KMS-11 (cell line): Measurements from ENCODE around the gene GRID2.

Source experiments
- H2AFZ ChIP-seq: fragments of 200-600 bp; sonication (generic); 2 replicates; pipeline ENCODE4 v1.6.1; 2016; ENCODE audit warnings: antibody characterized with exemption, mixed run types, low read depth
- H3K27ac ChIP-seq: fragments of 200-600 bp; sonication (generic); 2 replicates; pipeline ENCODE4 v1.6.1; 2016; ENCODE audit warnings: mild to moderate bottlenecking, mixed run types
- H3K27me3 ChIP-seq: fragments of 200-600 bp; sonication (generic); 2 replicates; pipeline ENCODE4 v1.6.1; 2017; ENCODE audit warnings: mild to moderate bottlenecking, low read depth, mixed run types, moderate library complexity; ENCODE audit not compliant: insufficient read depth
- H3K36me3 ChIP-seq: fragments of 200-600 bp; sonication (generic); 2 replicates; pipeline ENCODE4 v1.6.1; 2017; ENCODE audit warnings: mild to moderate bottlenecking, mixed run types; ENCODE audit not compliant: insufficient read depth
- H3K4me1 ChIP-seq: fragments of 200-600 bp; sonication (generic); 2 replicates; pipeline ENCODE4 v1.6.1; 2016; ENCODE audit warnings: mild to moderate bottlenecking, low read depth, mixed run types; ENCODE audit not compliant: poor library complexity, severe bottlenecking
- H3K4me2 ChIP-seq: fragments of 200-600 bp; sonication (generic); 2 replicates; pipeline ENCODE4 v1.7.0; 2016; ENCODE audit warnings: mild to moderate bottlenecking, mixed run types
- H3K4me3 ChIP-seq: fragments of 200-600 bp; sonication (generic); IDR thresholded peaks from 2 replicates; pipeline ENCODE4 v1.6.1; 2017; ENCODE audit warnings: low read depth, low read length, mixed read lengths; ENCODE audit not compliant: insufficient read depth
- H3K79me2 ChIP-seq: fragments of 200-600 bp; sonication (generic); 2 replicates; pipeline ENCODE4 v1.6.1; 2016; ENCODE audit warnings: low read depth, mixed run types; ENCODE audit not compliant: insufficient read depth
- H3K9ac ChIP-seq: fragments of 200-600 bp; sonication (generic); 2 replicates; pipeline ENCODE4 v1.6.1; 2016; ENCODE audit warnings: mild to moderate bottlenecking, mixed run types
- H4K20me1 ChIP-seq: fragments of 200-600 bp; sonication (generic); 2 replicates; pipeline ENCODE4 v1.6.1; 2016; ENCODE audit warnings: mild to moderate bottlenecking, mixed run types; ENCODE audit not compliant: insufficient read depth
- TF ChIP-seq, protein P1 (sequence below): fragments of 200-600 bp; sonication (generic); conservative IDR thresholded peaks from 2 replicates; pipeline ENCODE4 v1.6.1; 2017; ENCODE audit warnings: low read depth, mild to moderate bottlenecking, antibody characterized with exemption, low read length, moderate library complexity, mixed read lengths

Gene GRID2

GRCh38 chr4:92477298-92477697 is 173.5 kb downstream of the GRID2 start:
- Histone ChIP-seq H3K4me1 (no peaks in the 10 kb centered on the region), H3K79me2 (no peaks in the 10 kb centered on the region), H3K4me2 (no peak overlapping the region), H3K27me3 (no peaks in the 10 kb centered on the region), H4K20me1 (no peaks in the 10 kb centered on the region), H3K9ac (no peak overlapping the region), H2AFZ (no peak overlapping the region), H3K27ac (no peak overlapping the region), H3K36me3 (no peaks in the 10 kb centered on the region), H3K4me3 (no peak overlapping the region)
- TF ChIP-seq, protein P1, sequence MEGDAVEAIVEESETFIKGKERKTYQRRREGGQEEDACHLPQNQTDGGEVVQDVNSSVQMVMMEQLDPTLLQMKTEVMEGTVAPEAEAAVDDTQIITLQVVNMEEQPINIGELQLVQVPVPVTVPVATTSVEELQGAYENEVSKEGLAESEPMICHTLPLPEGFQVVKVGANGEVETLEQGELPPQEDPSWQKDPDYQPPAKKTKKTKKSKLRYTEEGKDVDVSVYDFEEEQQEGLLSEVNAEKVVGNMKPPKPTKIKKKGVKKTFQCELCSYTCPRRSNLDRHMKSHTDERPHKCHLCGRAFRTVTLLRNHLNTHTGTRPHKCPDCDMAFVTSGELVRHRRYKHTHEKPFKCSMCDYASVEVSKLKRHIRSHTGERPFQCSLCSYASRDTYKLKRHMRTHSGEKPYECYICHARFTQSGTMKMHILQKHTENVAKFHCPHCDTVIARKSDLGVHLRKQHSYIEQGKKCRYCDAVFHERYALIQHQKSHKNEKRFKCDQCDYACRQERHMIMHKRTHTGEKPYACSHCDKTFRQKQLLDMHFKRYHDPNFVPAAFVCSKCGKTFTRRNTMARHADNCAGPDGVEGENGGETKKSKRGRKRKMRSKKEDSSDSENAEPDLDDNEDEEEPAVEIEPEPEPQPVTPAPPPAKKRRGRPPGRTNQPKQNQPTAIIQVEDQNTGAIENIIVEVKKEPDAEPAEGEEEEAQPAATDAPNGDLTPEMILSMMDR: no peak

GRCh38 chr4:92483341-92483740 is 179.6 kb downstream of the GRID2 start:
- no peaks in the 10 kb centered on the region for H3K36me3 ChIP-seq
- no peaks in the 10 kb centered on the region for H4K20me1 ChIP-seq
- H2AFZ ChIP-seq: no peak overlapping the region
- H3K4me3 ChIP-seq: no peak overlapping the region
- no peak overlapping the region for H3K27ac ChIP-seq
- no peak overlapping the region for H3K9ac ChIP-seq
- TF ChIP-seq, protein P1: no peak
- no peak overlapping the region for H3K4me2 ChIP-seq
- H3K4me1 ChIP-seq: no peaks in the 10 kb centered on the region
- H3K27me3 ChIP-seq: no peaks in the 10 kb centered on the region
- no peaks in the 10 kb centered on the region for H3K79me2 ChIP-seq

DNA sequence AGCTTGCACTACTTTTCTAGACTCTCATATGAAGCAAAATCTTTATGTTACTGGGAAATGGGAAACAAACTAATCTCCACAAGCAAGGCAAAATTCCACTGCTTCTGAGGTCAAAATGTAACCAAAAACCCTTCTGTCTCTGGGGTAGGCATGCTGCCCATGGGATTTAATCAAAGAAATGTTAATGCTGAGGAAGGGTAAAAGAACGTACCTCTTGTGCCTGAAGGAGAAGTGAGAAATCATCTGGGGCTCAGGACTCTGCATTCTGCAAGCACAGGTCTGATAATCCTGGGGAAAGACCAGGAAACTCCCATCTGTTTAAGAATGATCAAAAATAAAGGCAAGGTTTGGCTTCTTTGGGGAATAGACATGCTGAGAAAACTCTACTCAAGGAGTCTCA is 184.7 kb downstream of the GRID2 start:
- no peaks in the 10 kb centered on the region for H3K4me1 ChIP-seq
- no peak overlapping the region for H3K4me2 ChIP-seq
- H2AFZ ChIP-seq: no peak overlapping the region
- H3K79me2 ChIP-seq: no peaks in the 10 kb centered on the region
- H4K20me1 ChIP-seq: no peaks in the 10 kb centered on the region
- no peaks in the 10 kb centered on the region for H3K36me3 ChIP-seq
- no peak overlapping the region for H3K9ac ChIP-seq
- H3K27ac ChIP-seq: no peak overlapping the region
- no peaks in the 10 kb centered on the region for H3K27me3 ChIP-seq
- no peak overlapping the region for H3K4me3 ChIP-seq
- TF ChIP-seq, protein P1: no peak

GRCh38 chr4:92497141-92497540 is 193.4 kb downstream of the GRID2 start:
- no peak overlapping the region for H3K4me3 ChIP-seq
- H3K9ac ChIP-seq: no peak overlapping the region
- H3K4me2 ChIP-seq: no peak overlapping the region
- H3K27ac ChIP-seq: no peak overlapping the region
- TF ChIP-seq, protein P1: no peak
- H3K4me1 ChIP-seq: no peaks in the 10 kb centered on the region
- no peaks in the 10 kb centered on the region for H3K27me3 ChIP-seq
- no peaks in the 10 kb centered on the region for H3K36me3 ChIP-seq
- no peaks in the 10 kb centered on the region for H4K20me1 ChIP-seq
- no peak overlapping the region for H2AFZ ChIP-seq
- no peaks in the 10 kb centered on the region for H3K79me2 ChIP-seq
